OCI-LY7 (cell line): ENCODE data around the gene H2BK1. TPM values are rescaled to one million over a fixed set of nuclear protein-coding genes. Genes with fewer than 3 reads are reported as not detected.

Experiments used
- BruUV-seq: library from RNA; stranded (reverse); fragments of 400-500 nt; replicated peaks from 2 replicates; lab custom pipeline; 2021; lab: Mats Ljungman, UMichigan
- CTCF ChIA-PET: fragments of 300-600 bp; sonication (Branson Sonifier 250); formaldehyde crosslinking; loops from one replicate; lab custom pipeline; 2022; ENCODE audit warnings: antibody characterized with exemption; ENCODE audit not compliant: unreplicated experiment; lab: Charles Lee
- POLR2A ChIA-PET: fragments of 300-600 bp; sonication (Branson Sonifier 250); formaldehyde crosslinking; loops from one replicate; lab custom pipeline; 2022; ENCODE audit warnings: antibody characterized with exemption; lab: Charles Lee
- DNase-seq: peaks from one replicate; pipeline ENCODE4 v3.0.0-alpha.2; 2015; ENCODE audit warnings: low spot score
- H2AFZ ChIP-seq: fragments of 200-600 bp; sonication (generic), shearing (Covaris generic); 2 replicates; pipeline ENCODE4 v1.6.1; 2014; ENCODE audit warnings: mild to moderate bottlenecking, antibody characterized with exemption, low read length, moderate library complexity
- H3K27ac ChIP-seq: fragments of 200-600 bp; sonication (generic); 2 replicates; pipeline ENCODE4 v1.5.1; 2014; ENCODE audit warnings: mixed run types, low read depth, mild to moderate bottlenecking, moderate library complexity, low read length, inconsistent platforms; ENCODE audit not compliant: poor library complexity, severe bottlenecking
- H3K36me3 ChIP-seq: fragments of 200-600 bp; sonication (generic); 2 replicates; pipeline ENCODE4 v1.6.1; 2014; ENCODE audit warnings: mild to moderate bottlenecking, antibody characterized with exemption, low read length, moderate library complexity, mixed read lengths; ENCODE audit not compliant: insufficient read depth
- H3K4me1 ChIP-seq: fragments of 200-600 bp; sonication (generic); 2 replicates; pipeline ENCODE4 v1.5.1; 2014; ENCODE audit warnings: mild to moderate bottlenecking, low read length; ENCODE audit not compliant: insufficient read depth, poor library complexity, severe bottlenecking
- H3K4me2 ChIP-seq: fragments of 200-600 bp; sonication (generic); 2 replicates; pipeline ENCODE4 v1.6.1; 2014; ENCODE audit warnings: mild to moderate bottlenecking, low read length
- H3K4me3 ChIP-seq: fragments of 200-600 bp; sonication (generic); 2 replicates; pipeline ENCODE4 v1.5.1; 2014; ENCODE audit warnings: mild to moderate bottlenecking, low read depth, low read length; ENCODE audit not compliant: poor library complexity, severe bottlenecking
- H3K79me2 ChIP-seq: fragments of 200-600 bp; sonication (generic); 2 replicates; pipeline ENCODE4 v1.6.1; 2016; ENCODE audit warnings: low read depth, mild to moderate bottlenecking, low read length, moderate library complexity, mixed read lengths; ENCODE audit not compliant: insufficient read depth
- H3K9me2 ChIP-seq: fragments of 200-600 bp; sonication (generic); 2 replicates; pipeline ENCODE4 v1.6.1; 2016; ENCODE audit warnings: mild to moderate bottlenecking, low read length, mixed read lengths; ENCODE audit not compliant: insufficient read depth
- H3K9me3 ChIP-seq: fragments of 200-600 bp; sonication (generic); 2 replicates; pipeline ENCODE4 v1.6.1; 2014; ENCODE audit warnings: mild to moderate bottlenecking, mixed run types, low read length, mixed read lengths
- H4K20me1 ChIP-seq: fragments of 200-600 bp; sonication (generic); 2 replicates; pipeline ENCODE4 v1.6.1; 2014; ENCODE audit warnings: mild to moderate bottlenecking, antibody characterized with exemption, low read length, moderate library complexity, mixed read lengths; ENCODE audit not compliant: insufficient read depth
- CTCF ChIP-seq: fragments of 200-600 bp; sonication (generic); conservative IDR thresholded peaks from 2 replicates; pipeline ENCODE4 v1.5.1; 2014; ENCODE audit warnings: mild to moderate bottlenecking, antibody characterized with exemption, low read length, moderate library complexity, mixed read lengths
- EZH2phosphoT487 ChIP-seq: fragments of 200-600 bp; sonication (generic); IDR thresholded peaks from 2 replicates; pipeline ENCODE4 v1.6.1; 2018; ENCODE audit warnings: low read depth, borderline replicate concordance, mild to moderate bottlenecking, mixed run types, antibody characterized with exemption, low read length, moderate library complexity, mixed read lengths
- intact Hi-C: fragments of 100-400 bp; cut with micrococcal nuclease; formaldehyde crosslinking; loops from one replicate; pipeline ENCODE4 v1.10.0; 2022; ENCODE audit not compliant: unreplicated experiment
- total RNA-seq, 2 experiments: library from RNA; depleted of rRNA in 1 of 2; stranded (reverse); fragments of >200 nt in 1 of 2; shearing (Covaris generic) in 1 of 2; gene quantifications; 2 replicates each; pipeline ENCODE4 v1.2.3, GENCODE V29; 2014 to 2022

The H2BK1 gene
- total RNA-seq, 2 experiments from 2014 or later: not detected

- Histone ChIP-seq H3K27ac (peak within 1 kb of the TSS; percentile 8), H3K36me3 (peaks cover 37% of the 10 kb centered on the region), H3K4me1 (peaks cover 32% of the 10 kb centered on the region), H2AFZ (peak within 1 kb of the TSS; percentile 90), H3K79me2 (peaks cover 22% of the 10 kb centered on the region), H4K20me1 (peaks cover 4% of the 10 kb centered on the region; the same call in 1 of the 2 replicates), H3K4me3 (peak within 1 kb of the TSS; percentile 94), H3K9me3 (no peaks in the 10 kb centered on the region), H3K9me2 (no peaks in the 10 kb centered on the region), H3K4me2 (peak within 1 kb of the TSS; percentile 100)
- POLR2A ChIA-PET: interaction anchor here (0.6 to 2.1 kb wide), 5 partner anchors 10 to 1456 kb away, joined by 3 to 14 read pairs (median 3); partner anchors contain the start of gene FASTK
- CTCF ChIA-PET: interaction anchor here (0.6 to 1.4 kb wide), 5 partner anchors 16 to 1499 kb away, joined by 3 to 8 read pairs (median 3); no protein-coding TSS in a partner anchor
- BruUV-seq: no TSS peak
- TF ChIP-seq EZH2phosphoT487: no peak
- peak; percentile 34; the same call in 1 of the 2 replicates for TF ChIP-seq CTCF
- intact Hi-C loops: loop anchor here (5.0 kb wide), 1 partner anchor 145 kb away; the partner anchor contains the start of genes FASTK and TMUB1
- peak; percentile 98 for DNase-seq
These were observed 16.8 kb upstream of the H2BK1 start, which contains the start of gene ABCF2 for GRCh38 chr7:151226875-151227782. ABCF2 (minus strand) TSS chr7:151227205; CDS start chr7:151226458, 747 bp downstream.

- Histone ChIP-seq H3K9me3 (no peaks in the 10 kb centered on the region), H3K4me3 (peak overlapping the region; percentile 94), H4K20me1 (peaks cover 4% of the 10 kb centered on the region), H2AFZ (peak overlapping the region; percentile 56; the same call in 1 of the 2 replicates), H3K9me2 (no peaks in the 10 kb centered on the region), H3K27ac (peak overlapping the region; percentile 4), H3K79me2 (peaks cover 22% of the 10 kb centered on the region), H3K4me1 (peaks cover 27% of the 10 kb centered on the region), H3K4me2 (peak overlapping the region; percentile 100), H3K36me3 (peaks cover 41% of the 10 kb centered on the region)
- BruUV-seq: TSS peak; percentile 28
- POLR2A ChIA-PET: interaction anchor here (0.6 to 1.1 kb wide), 2 partner anchors 17 to 146 kb away, joined by 3 read pairs; partner anchors contain the start of gene FASTK
- intact Hi-C loops: loop anchor here (5.0 kb wide), 1 partner anchor 144 kb away; the partner anchor contains the start of genes FASTK and TMUB1
- CTCF ChIA-PET: interaction anchor here (0.9 to 1.4 kb wide), 2 partner anchors 18 to 125 kb away, joined by 4 to 8 read pairs; no protein-coding TSS in a partner anchor
- TF ChIP-seq EZH2phosphoT487 (no peak), CTCF (no peak)
- DNase-seq: no peak
These were observed 16.2 kb upstream of the H2BK1 start for GRCh38 chr7:151226560-151226874.
